HFFc6 (cell line): ENCODE results near the gene SLC4A1. TPM values are rescaled to one million over a fixed set of nuclear protein-coding genes. Genes with fewer than 3 reads are reported as not detected.

Source experiments
- DNase-seq: peaks from one replicate; pipeline ENCODE4 v3.0.0-alpha.2; 2018
- H3K27ac Mint-ChIP-seq: 2 replicates; pipeline ENCODE4 v1.8.0; 2020; ENCODE audit warnings: mild to moderate bottlenecking, mixed read lengths
- H3K27me3 Mint-ChIP-seq: 2 replicates; pipeline ENCODE4 v1.8.0; 2021; ENCODE audit warnings: mild to moderate bottlenecking, moderate library complexity, mixed read lengths; ENCODE audit not compliant: insufficient read depth
- H3K36me3 Mint-ChIP-seq: 2 replicates; pipeline ENCODE4 v1.8.0; 2021; ENCODE audit warnings: low read depth, mixed read lengths
- H3K4me1 Mint-ChIP-seq: 2 replicates; pipeline ENCODE4 v1.8.0; 2020; ENCODE audit warnings: low read depth, mixed read lengths
- H3K4me3 Mint-ChIP-seq: 2 replicates; pipeline ENCODE4 v1.8.0; 2020; ENCODE audit warnings: mild to moderate bottlenecking, moderate library complexity, mixed read lengths
- H3K9me3 Mint-ChIP-seq: 2 replicates; pipeline ENCODE4 v1.8.0; 2020; ENCODE audit warnings: mild to moderate bottlenecking, mixed read lengths
- CTCF ChIP-seq: fragments of 200-600 bp; sonication (generic); IDR thresholded peaks from 2 replicates; pipeline ENCODE4 v1.5.0; 2021; ENCODE audit warnings: antibody characterized with exemption, mild to moderate bottlenecking
- total RNA-seq, 6 experiments: library from RNA; stranded (reverse); fragmentation: NEBNext Ultra II Directional; extraction: Animal tissue kit (Norgen Biotek cat#: 25700); gene quantifications; 2 replicates in 1 of 6; 3 replicates in 5 of 6; pipeline ENCODE4 v1.2.3, GENCODE V29; 2021

SLC4A1 gene
- total RNA-seq, 6 experiments from 2014 or later = not detected

DNA sequence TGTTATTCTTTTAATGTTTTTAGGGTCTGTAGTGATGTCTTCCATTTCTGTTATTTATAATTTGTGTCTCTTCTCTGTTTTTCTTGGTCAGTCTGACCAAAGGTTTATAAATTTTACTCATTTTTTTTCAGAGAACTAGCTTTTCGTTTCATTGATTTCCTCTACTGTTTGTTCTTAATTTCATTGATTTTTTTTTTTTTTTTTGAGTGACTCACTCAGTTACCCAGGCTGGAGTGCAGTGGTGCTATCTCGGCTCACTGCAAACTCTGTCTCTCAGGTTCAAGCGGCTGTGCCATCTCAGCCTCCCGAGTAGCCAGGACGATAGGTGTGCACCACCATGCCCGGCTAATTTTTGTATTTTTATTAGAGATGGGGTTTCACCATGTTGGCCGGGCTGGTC is 35.9 kb downstream of the SLC4A1 start:
- Mint-ChIP-seq H3K9me3 (no peaks in the 10 kb centered on the region), H3K4me1 (peaks cover 15% of the 10 kb centered on the region), H3K27ac (no peak overlapping the region), H3K4me3 (no peak overlapping the region), H3K36me3 (no peaks in the 10 kb centered on the region), H3K27me3 (peaks cover 15% of the 10 kb centered on the region)
- DNase-seq = no peak
- no peak for TF ChIP-seq CTCF

GRCh38 chr17:44230140-44230539 is 37.8 kb downstream of the SLC4A1 start:
- Mint-ChIP-seq H3K4me1 (peaks cover 5% of the 10 kb centered on the region), H3K4me3 (no peak overlapping the region), H3K27ac (no peak overlapping the region), H3K9me3 (no peaks in the 10 kb centered on the region), H3K36me3 (no peaks in the 10 kb centered on the region), H3K27me3 (peaks cover 15% of the 10 kb centered on the region)
- no peak for DNase-seq
- no peak for TF ChIP-seq CTCF

GRCh38 chr17:44229090-44229489 is 38.8 kb downstream of the SLC4A1 start:
- H3K36me3 Mint-ChIP-seq = no peaks in the 10 kb centered on the region
- H3K9me3 Mint-ChIP-seq = no peaks in the 10 kb centered on the region
- DNase-seq = no peak
- H3K4me1 Mint-ChIP-seq = no peaks in the 10 kb centered on the region
- peaks cover 15% of the 10 kb centered on the region for H3K27me3 Mint-ChIP-seq
- no peak overlapping the region for H3K27ac Mint-ChIP-seq
- no peak for TF ChIP-seq CTCF
- no peak overlapping the region for H3K4me3 Mint-ChIP-seq

GRCh38 chr17:44223541-44224071 is 44.3 kb downstream of the SLC4A1 start:
- TF ChIP-seq CTCF = no peak
- Mint-ChIP-seq H3K4me3 (no peak overlapping the region), H3K36me3 (no peaks in the 10 kb centered on the region; the same call in 1 of the 2 replicates), H3K27ac (peak overlapping the region; percentile 56), H3K27me3 (peaks cover 4% of the 10 kb centered on the region; the same call in 1 of the 2 replicates), H3K4me1 (peaks cover 25% of the 10 kb centered on the region), H3K9me3 (no peaks in the 10 kb centered on the region)
- no peak for DNase-seq

GRCh38 chr17:44222112-44222869 is 45.6 kb downstream of the SLC4A1 start:
- Mint-ChIP-seq H3K27me3 (peaks cover 4% of the 10 kb centered on the region; the same call in 1 of the 2 replicates), H3K4me3 (peak overlapping the region; percentile 92), H3K9me3 (no peaks in the 10 kb centered on the region), H3K27ac (peak overlapping the region; percentile 87), H3K4me1 (peaks cover 32% of the 10 kb centered on the region), H3K36me3 (no peaks in the 10 kb centered on the region; the same call in 1 of the 2 replicates)
- TF ChIP-seq CTCF = peak; percentile 30; the same call in 1 of the 2 replicates
- peak; percentile 65 for DNase-seq
